ENCODE results near the gene CSF2.
A peak's percentile ranks its signal among the peaks of the same experiment; 100 is the strongest.
"Not testable (repeated sequence)": the region's sequence is repeated elsewhere in the genome, so short reads cannot be mapped to it uniquely, and the experiment has no call there.

Gene CSF2

DNA sequence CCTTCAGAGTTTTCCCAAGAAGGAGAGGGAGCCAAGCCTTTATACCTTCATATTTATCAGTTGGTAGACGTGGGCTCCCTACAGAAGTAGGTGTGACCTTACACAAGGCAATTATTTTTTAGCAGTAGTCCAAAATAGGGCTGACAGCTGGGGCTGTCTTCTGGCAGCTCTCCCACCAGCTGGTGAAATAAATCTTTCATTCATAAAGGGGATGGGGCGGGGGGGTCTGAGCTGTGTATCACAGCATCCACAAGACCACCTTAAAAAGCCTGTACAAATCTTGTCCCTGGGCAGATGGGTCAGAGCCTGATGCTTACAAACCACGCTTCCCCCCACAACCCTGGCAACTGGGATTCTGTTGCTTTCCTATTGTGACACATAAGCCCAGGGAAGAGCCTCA, 19.7 kb downstream of the CSF2 start:
- DNase-seq: no peak

DNA sequence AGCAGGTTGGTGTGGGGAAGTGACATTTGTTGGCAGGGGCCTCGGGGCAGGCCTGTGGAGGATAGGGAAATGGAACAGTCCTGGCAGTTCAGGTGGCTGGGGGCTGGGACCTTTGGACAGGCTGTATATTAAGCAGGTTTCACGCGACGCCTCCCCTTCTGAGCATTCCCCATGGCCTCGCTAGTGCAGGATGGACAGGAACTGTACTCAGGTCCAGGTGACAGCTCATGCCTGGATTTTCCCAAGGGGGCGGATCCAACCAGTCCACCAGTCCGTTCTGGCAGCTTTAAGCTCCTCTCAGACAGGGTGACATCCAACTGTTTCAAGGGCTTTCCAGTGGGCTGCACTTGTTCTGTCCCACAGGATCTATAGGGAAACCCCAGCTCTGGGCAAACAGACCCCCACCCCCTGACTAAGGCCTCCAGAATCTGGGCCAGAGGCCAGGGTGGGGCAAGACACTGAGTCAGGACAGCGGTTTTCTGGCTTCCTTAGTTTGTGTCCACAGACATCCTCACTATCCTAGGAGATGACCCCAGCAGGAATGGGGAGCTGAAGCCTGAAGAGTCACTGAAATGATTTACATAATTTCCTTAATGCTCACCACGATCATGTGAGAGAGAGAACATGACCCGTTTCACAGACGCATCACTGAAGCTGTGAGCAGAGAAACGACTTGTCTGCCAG, 20.9 kb downstream of the CSF2 start:
- DNase-seq: no peak

DNA sequence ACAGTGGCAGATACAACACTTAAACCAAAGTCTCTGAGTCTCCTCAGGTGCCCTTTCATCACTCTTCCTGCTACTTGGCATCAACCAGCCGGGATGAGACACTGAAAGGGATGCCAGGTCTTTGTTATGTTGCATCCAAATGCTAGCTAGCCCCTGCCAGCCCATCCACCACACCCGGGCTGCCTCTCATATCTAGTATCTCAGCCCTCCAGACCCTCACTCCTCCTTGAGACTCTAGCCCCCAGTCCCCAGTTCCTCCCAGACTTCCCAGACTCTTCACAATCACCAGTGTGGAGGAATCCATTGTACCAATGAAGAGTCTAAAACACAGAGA, 21.5 kb downstream of the CSF2 start:
- no peak for DNase-seq

DNA sequence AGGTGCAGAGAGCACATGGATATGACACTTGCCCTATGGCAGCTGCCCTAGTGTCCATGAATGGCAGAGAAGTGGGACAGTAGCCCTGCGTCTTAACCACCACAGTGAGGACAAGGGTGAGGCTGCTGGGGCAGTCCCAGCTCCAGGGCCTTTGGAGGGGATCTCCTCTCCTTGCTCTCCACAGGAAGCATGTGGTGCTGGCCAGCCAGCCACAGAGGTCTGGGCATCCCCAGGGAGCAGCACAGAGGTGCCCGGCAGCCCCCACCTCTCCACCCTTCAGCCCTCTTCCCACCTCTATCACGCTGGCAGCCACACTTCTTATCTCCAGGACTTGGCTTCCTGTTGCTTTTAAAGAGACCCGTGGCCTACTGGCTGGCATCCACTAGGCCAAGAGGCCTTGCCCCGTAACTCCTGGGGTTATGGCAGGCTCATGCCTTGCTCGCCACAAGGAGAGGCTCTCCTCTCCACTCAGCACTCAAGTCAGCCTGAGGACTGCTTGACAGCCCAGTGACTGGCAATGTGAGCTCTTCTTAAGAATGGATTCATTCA, 21.9 kb downstream of the CSF2 start:
- DNase-seq: no peak

DNA sequence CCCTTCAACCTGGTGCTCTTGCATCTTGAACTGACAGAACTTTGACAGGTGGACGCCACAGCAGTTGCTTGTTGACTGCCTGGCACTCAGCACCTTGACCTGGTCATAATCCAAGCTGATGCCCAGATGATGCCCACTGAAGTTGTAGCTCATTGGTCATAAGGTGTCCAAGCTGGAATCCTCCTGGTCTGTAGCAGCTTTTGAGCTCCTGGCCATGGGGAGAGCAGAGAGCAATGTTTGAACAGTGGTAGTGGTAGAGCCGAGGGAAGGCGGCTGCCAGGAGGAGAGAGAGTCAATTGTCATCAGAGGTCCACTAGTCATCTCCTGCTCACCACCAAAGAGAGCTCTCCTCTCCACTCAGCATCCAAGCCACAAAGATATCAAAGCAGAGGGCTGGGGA, 23.3 kb downstream of the CSF2 start:
- no peak for DNase-seq

DNA sequence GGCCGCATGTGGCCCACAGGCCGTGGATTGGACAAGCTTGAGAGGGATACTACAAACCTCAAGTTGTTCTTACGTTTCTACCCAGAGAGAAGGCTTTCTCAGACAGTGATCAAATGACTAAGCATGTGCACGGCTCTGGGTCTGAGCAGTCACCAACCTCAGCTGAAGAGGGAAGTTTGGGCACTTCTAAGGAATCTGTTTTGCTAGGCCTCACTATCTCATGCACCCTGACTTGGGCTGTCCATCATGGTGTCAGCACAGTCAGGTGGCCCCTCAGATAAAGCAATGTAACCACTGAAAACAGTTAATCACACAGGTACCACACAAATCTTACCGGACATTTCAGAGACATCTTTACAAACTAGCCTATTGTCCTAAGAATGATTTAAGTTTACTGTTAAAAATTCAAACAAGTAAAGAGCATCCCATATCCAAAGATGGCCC, 24.6 kb downstream of the CSF2 start:
- no peak for DNase-seq

DNA sequence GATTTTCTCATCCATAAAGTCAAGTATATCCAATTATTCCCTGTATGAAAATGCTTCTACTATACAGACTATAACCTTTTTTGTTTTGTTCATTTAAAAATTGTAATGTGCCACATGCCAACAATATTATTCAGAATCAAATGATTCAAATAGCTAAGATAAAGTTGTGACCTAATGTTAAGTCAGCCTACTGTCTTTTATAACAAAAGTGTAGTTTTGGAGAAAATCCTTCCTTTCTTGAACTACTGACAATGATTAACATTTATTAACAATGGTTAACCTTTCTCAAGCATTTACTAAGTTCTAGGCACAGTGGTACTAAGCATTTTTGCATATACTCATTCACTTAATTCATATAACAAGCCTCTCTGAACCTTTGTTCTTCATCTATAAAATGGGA, 25.0 kb downstream of the CSF2 start:
- DNase-seq: no peak

DNA sequence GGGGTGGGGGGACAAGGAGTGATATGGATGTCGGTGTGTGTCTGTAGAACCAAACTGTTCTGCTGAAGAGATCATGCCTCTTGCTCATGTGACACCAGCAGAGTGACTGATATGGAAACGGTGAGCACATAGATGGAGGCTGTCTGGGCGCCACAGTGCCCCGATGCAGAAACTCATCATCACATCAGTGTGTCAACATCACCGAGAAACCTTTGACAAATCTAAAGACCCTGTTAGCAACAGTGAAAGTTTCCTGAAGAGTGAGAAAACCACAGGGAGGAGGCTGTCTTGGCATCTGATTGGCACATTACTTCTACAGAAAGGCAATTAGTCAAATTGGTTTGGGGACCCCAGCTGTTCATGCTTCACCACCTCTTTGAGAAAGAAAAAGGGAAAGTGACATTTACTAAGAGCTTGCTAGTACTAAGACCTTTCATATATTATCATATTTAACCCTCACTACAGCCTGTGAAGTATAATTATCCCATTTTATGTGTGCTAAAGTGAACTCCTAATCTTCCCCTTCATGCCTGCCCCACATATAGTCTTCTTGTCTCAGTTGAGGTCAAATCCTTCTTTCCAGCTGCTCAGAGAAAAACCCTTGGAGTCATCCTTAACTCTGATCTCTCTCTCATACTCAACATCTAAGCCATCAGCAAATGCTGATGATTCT, 25.6 kb downstream of the CSF2 start:
- no peak for DNase-seq

DNA sequence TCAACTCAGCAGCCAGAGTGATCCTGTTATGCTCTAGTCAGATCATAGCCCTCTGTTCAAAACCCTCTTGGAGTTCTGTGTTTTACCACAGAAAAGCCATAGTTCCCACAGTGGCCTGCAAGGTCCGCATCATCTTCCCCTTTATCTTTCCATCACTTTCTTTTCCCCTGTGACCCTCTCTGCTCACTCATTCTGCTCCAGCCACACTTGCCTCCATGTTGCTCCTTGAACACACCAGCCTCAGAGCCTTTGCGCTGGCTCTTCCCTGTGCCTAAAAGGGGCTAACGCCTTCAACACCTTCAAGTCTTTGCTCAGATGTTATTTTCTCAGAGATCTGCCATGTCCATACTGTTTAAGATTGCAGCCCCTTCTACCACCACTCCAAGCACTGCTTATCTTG, 26.3 kb downstream of the CSF2 start:
- no peak for DNase-seq

DNA sequence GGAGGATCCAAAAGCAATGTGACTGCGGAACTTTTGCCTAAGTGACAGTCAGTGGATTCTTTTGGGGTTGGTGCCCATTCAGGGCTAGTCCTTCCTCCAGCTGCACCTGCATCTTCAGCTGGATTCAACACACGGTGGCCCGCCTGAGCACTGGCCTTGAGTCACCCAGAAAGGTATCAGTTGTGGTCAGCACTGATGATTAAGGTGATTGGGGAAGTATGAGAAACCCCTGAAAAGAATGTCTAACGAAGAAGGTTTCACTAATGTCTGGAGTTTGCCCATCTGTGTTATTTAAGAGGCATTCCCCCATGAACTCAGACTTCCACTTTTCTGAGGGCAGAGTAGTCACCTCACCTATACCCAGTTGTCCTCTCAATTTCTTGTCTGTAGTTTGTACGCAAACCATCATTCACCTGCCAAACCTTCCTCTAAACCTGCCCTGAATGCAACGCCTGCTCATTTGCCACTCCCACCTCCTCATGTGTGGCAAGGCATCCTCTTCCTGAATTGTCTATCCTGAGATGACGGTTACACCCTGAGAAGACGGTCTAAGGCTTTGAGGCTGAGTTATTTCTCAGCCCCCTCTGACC, 27.2 kb downstream of the CSF2 start:
- no peak for DNase-seq

DNA sequence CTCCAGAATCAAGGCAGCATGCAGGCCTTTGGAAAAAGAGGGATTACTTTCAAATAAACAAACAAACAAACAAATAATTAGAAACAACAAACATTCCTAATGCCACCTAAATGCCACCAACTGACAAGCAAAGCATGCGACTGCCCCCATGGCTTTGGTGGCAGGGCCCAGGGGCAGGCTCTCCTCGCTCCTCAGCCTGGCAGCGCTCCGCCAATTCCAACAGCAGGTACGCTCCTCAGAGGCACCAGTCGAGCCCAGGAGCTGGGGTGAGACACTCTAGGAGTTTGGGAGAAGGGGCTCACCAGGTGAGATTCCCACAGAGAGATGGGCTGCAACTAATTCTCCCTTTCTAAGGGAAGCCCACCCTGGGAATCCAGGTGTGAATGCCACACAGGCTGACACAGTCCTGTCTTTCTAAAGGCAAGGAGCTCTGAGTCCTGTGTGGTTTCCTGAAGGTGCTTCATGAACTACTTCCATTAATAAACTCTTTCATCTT, 27.8 kb downstream of the CSF2 start:
- DNase-seq: no peak

DNA sequence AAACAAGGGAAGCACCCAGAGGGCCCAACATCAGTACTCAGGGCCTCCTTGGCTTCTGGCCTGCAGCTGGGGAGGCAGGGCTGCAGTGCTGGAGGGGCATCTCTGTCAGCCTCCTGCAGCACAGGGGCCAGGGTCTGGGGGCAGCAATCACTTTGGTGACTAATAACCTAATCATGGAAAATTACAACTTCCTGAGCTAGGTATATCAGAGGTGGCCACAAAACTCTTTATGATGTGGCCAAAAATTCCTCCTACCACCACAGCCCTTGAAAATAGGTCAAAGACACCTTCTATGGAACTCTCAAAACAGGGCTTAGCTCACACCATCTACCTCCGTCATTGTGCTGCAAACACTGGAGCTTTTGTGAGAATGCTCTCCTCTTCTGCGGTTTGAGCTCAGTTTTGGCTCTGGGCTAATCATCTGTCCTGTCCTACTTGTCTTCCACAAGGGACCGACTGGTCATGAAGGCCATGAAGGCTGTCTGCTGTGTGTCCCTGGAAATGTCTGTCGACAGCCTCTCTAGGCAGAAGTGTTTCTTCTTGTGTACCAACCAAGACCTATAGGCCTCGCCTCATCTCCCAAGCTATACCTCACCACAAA, 28.6 kb downstream of the CSF2 start:
- DNase-seq: no peak

DNA sequence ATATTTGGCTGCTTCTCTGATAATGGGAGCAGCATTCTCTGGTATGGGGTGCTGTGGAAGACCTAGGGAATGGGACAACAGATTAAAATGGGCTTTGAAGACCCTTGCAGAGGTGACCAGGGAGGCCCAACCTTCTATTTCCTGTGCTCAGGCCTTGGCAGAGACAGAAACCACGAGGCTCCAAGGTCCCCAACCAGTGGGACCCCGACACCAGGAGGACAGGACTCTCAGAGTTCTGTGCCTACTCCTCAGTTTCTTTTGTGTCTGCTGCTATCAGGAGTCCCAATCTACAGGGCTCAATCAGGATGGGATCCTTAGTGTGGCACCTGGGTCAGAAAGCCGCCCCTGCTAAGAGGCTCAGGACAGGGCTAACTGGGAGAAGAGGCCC, 29.3 kb downstream of the CSF2 start:
- no peak for DNase-seq

DNA sequence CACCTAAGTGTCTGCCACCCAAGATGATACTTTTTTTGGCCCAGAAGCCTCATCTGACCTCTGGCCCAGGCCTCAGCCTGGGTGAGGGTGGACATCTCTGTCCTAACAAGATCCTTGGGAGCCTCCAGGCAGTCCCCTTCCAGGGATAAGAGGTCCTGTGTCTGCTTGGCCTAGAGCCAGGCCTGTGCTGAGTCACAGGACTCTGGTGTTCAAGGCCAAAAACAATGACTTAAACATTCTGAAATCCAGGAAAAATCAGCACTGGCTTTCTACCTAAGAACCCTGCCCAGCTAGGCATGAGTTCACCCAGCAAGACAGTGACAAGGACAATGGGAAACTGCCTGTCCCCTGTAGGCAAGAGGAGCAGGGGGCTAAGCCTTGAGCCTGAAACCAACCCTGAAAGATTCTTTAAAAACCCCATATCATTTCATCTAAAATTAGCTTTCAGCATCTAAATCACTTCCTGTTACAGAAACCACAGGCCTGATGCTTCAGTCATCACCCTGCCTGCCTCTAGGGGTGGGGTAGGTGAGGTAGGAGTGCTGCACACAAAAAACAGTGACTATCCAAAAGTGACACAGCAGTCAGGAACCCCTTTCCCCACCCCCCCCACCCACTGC, 29.9 kb downstream of the CSF2 start:
- no peak for DNase-seq

DNA sequence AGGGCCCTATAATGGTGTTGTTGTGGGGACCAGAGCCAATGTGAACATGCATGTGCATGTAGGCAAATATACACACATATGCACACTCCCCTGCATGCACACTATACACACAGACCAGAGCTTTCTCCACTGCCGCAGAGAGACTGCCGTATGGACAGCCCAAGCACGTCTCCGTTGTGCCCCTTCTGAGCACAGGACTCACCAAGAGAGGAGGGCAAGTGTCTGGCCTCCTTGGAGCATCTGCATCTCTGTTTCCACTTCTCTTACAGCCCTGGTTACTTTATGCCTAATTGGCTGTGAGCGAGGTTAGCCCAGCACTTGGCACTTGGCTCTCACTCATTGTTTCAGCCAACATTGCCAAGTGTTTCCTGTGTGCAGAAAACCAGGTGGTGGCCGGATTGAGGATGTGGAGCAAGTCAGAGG, 30.4 kb downstream of the CSF2 start:
- DNase-seq: peak; percentile 46

DNA sequence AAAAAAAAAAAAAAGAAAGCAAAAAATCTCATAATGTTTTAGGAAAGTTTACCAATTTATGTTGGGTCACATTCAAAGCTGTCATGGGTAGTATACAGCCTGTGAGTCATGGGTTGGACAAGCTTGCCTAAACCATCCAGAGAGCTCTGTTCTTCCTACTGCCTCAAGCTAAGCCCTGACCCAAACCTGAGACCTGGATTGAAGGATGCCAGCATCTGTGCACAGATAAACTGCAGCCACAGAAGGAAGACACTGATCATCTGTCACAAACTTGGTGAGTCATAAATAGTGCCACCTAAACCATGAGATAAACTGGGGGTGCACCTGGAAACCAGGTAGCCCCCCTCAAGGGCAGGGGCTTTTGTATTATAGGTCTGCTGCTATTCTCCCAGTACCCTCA, 31.0 kb downstream of the CSF2 start:
- DNase-seq: no peak

DNA sequence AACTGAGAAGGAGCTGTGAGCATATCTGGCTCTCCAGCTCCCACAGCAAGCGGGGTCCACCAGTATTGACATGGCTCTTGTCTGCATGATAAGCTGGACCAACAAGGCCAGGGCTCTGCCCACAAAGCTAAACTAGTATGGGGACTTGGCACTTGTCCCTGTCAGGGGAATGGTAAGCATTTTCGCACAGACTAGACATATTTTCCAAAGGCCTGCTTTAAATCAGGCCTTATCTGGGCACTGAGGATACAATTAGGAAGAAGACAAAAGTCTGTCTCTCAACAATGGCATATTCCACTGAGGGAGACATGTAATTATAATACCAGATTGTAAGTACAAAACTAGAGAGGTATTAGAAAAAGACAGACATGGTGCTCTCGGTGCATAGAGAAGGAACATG, 32.1 kb downstream of the CSF2 start:
- no peak for DNase-seq

DNA sequence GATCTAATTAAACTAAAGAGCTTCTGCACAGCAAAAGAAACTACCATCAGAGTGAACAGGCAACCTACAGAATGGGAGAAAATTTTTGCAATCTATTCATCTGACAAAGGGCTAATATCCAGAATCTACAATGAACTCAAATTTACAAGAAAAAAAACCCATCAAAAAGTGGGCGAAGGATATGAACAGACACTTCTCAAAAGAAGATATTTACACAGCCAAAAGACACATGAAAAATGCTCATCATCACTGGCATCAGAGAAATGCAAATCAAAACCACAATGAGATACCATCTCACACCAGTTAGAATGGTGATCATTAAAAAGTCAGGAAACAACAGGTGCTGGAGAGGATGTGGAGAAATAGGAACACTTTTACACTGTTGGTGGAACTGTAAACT, 34.9 kb downstream of the CSF2 start:
- not testable (repeated sequence) for DNase-seq

DNA sequence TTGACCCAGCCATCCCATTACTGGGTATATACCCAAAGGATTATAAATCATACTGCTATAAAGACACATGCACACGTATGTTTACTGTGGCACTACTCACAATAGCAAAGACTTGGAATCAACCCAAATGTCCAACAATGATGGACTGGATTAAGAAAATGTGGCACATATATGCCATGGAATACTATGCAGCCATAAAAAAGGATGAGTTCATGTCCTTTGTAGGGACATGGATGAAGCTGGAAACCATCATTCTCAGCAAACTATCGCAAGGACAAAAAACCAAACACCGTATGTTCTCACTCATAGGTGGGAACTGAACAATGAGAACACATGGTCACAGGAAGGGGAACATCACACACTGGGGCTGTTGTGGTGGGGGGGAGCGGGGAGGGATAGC, 35.4 kb downstream of the CSF2 start:
- DNase-seq: not testable (repeated sequence)

DNA sequence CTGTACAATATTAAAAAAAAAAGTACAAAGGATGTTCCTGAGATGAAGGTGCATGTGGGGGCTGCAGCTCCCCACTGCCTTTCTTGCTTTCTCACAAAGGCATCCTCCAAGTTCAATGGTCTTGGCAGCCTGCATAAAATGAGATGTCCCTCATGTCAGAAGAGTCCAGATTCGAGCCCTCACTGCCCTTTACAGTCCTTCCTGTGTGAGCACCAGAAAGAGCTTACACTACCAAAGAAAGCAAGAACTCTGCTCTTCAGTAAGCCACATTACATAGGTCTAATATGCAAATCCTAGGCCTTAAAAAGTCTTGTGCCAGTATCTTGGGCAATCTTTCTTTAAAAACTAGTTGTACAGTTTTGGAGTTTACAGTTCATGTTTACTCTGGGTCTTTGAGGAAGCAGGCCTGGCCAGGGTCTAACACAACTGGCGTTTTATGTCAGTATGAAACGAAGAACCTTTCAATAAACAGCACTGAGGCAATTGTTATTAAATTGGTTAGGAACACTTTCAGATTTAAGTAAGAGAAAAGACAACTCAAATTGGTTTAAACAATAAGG, 36.0 kb downstream of the CSF2 start:
- no peak for DNase-seq

DNA sequence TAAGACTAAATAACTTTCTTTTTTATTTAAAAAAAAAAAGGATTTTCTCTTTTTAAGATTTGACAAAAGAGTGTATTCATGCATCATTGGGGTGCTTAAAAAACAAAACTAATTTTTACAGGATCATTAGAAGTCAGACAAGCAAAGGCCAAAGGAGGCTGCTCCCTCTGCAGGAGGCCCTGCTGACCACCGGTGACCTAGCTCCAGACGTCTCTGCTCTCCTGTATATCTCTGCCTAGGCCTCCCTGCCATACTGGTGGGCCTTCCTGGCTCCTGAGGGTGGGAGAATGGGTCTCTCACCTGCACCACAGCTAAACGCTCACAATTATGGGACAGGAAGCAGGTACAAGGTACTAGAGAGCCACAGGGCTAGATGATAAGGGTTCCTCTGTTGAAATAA, 36.6 kb downstream of the CSF2 start:
- DNase-seq: no peak

DNA sequence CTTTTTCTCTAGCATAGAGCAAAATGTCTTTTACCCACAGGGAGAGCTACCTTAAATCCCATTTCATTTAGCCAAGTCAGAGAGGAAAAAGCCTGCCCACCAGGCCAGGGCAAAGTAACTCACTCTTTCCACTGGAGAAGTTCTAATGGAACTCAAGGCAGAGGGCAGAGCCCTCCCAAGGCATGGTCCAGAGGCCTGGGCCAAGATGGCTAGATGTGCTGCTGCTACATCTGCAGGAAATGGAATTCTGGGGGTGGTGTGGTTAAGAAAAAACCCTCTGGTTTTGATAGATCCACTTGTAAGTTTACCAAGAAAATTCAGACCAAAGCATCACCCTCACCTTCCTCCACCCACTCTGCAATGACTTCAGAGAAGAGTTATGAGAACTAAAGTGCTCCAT, 37.3 kb downstream of the CSF2 start:
- DNase-seq: no peak

DNA sequence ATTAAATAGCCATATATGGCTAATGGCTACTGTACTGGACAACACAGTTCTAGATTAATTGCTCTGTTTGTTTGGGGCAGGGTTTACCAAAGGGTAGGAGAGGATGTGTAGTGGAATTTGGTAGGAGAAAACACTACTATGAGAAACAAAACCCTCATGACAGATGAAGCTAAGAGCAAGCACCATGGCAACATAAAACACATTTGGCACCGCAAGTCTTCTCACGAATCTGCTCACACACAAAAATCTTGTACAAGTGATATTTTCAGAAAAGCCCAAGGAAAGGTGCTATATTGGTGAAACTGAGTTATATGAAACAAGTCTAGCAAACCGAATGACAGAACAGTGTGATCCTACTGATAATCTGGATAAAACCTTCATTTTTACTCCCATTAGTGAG, 38.5 kb downstream of the CSF2 start:
- DNase-seq: no peak
